NCI-H748 (cell line): Measurements from ENCODE around the gene AOPEP.

Experiments used
- DNase-seq: peaks from one replicate; lab custom pipeline; 2025; ENCODE audit not compliant: unreplicated experiment; lab: John Stamatoyannopoulos, UW

Gene AOPEP

GRCh38 chr9:94889628-94890027, 163.1 kb downstream of the AOPEP start:
- DNase-seq = no peak

GRCh38 chr9:94891183-94891582, 164.7 kb downstream of the AOPEP start:
- DNase-seq = no peak

GRCh38 chr9:94892675-94893074, 166.2 kb downstream of the AOPEP start:
- no peak for DNase-seq

GRCh38 chr9:94894094-94894699, 167.7 kb downstream of the AOPEP start:
- DNase-seq = no peak

GRCh38 chr9:94895668-94896067, 169.2 kb downstream of the AOPEP start:
- DNase-seq = no peak

- no peak for DNase-seq
Measured at GRCh38 chr9:94896512-94896911, 170.0 kb downstream of the AOPEP start.

- no peak for DNase-seq
Measured at GRCh38 chr9:94899464-94900221, 173.1 kb downstream of the AOPEP start.

- no peak for DNase-seq
Measured at GRCh38 chr9:94900222-94901018, 173.9 kb downstream of the AOPEP start.

GRCh38 chr9:94901019-94901363, 174.5 kb downstream of the AOPEP start:
- DNase-seq = no peak

GRCh38 chr9:94903961-94904421, 177.5 kb downstream of the AOPEP start:
- no peak for DNase-seq

GRCh38 chr9:94904806-94905205, 178.3 kb downstream of the AOPEP start:
- DNase-seq = peak; percentile 53

- DNase-seq = peak; percentile 27
Measured at GRCh38 chr9:94905606-94906005, 179.1 kb downstream of the AOPEP start.

- DNase-seq = no peak
Measured at GRCh38 chr9:94906181-94906580, 179.7 kb downstream of the AOPEP start.

- DNase-seq = no peak
Measured at GRCh38 chr9:94906713-94907112, 180.2 kb downstream of the AOPEP start.

GRCh38 chr9:94907264-94907936, 180.9 kb downstream of the AOPEP start:
- no peak for DNase-seq

GRCh38 chr9:94908011-94908563, 181.6 kb downstream of the AOPEP start:
- no peak for DNase-seq

- DNase-seq = peak; percentile 64
Measured at GRCh38 chr9:94908583-94909249, 182.2 kb downstream of the AOPEP start.

GRCh38 chr9:94909250-94909894, 182.9 kb downstream of the AOPEP start:
- DNase-seq = no peak

- DNase-seq = no peak
Measured at GRCh38 chr9:94909965-94910730, 183.6 kb downstream of the AOPEP start.
